Measurements from ENCODE around the gene PAK6.

DNA sequence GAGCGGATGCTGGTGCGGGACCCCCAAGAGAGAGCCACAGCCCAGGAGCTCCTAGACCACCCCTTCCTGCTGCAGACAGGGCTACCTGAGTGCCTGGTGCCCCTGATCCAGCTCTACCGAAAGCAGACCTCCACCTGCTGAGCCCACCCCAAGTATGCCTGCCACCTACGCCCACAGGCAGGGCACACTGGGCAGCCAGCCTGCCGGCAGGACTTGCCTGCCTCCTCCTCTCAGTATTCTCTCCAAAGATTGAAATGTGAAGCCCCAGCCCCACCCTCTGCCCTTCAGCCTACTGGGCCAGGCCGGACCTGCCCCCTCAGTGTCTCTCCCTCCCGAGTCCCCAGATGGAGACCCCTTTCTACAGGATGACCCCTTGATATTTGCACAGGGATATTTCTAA is 37.1 kb downstream of the PAK6 start:
- TF ChIP-seq, protein P1, sequence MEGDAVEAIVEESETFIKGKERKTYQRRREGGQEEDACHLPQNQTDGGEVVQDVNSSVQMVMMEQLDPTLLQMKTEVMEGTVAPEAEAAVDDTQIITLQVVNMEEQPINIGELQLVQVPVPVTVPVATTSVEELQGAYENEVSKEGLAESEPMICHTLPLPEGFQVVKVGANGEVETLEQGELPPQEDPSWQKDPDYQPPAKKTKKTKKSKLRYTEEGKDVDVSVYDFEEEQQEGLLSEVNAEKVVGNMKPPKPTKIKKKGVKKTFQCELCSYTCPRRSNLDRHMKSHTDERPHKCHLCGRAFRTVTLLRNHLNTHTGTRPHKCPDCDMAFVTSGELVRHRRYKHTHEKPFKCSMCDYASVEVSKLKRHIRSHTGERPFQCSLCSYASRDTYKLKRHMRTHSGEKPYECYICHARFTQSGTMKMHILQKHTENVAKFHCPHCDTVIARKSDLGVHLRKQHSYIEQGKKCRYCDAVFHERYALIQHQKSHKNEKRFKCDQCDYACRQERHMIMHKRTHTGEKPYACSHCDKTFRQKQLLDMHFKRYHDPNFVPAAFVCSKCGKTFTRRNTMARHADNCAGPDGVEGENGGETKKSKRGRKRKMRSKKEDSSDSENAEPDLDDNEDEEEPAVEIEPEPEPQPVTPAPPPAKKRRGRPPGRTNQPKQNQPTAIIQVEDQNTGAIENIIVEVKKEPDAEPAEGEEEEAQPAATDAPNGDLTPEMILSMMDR (IDR thresholded peaks at IDR 0.05; ENCODE audit: insufficient read depth, low read length, poor library complexity, severe bottlenecking): no peak
- TF ChIP-seq EZH2phosphoT487 (conservative IDR thresholded peaks at IDR 0.05; ENCODE audit: low read length): no peak
